ENCODE data around the gene CORO2A. TPM values are rescaled to one million over a fixed set of nuclear protein-coding genes. Genes with fewer than 3 reads are reported as not detected.

The CORO2A gene
- total and polyA plus RNA-seq, 7 donors, result 1.2 to 39.6 (median 1.8) TPM

DNA sequence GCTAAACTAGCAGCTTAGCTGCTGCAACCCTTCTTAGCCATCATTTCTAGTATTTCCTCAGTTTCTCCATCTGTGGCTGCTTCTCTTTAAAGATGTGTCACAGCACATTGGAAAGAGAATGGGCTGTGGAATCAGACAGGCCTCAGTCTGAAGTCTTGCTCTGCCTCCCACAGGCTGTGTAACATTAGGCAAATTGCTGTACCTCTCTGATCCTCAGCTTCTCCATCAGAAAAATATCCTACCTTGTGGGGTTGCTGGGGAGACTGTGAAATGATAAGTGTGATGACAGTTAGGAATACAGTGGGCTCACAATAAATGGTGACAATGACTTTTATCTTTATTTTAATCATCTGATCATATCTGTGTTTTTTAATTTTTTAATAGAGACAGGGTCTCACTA is 55.9 kb downstream of the CORO2A start:
- no peaks in the 10 kb centered on the region for H3K9me3 ChIP-seq
- no peak overlapping the region for H3K27ac ChIP-seq
- intact Hi-C loops (cut with DNase I), result no loop called here
- no peaks in the 10 kb centered on the region for H3K27me3 ChIP-seq
- H3K4me1 ChIP-seq, result no peaks in the 10 kb centered on the region
- no peaks in the 10 kb centered on the region for H3K36me3 ChIP-seq
- no peak for DNase-seq
- TF ChIP-seq EP300 (IDR thresholded peaks at IDR 0.05), result no peak
- TF ChIP-seq, protein P1, sequence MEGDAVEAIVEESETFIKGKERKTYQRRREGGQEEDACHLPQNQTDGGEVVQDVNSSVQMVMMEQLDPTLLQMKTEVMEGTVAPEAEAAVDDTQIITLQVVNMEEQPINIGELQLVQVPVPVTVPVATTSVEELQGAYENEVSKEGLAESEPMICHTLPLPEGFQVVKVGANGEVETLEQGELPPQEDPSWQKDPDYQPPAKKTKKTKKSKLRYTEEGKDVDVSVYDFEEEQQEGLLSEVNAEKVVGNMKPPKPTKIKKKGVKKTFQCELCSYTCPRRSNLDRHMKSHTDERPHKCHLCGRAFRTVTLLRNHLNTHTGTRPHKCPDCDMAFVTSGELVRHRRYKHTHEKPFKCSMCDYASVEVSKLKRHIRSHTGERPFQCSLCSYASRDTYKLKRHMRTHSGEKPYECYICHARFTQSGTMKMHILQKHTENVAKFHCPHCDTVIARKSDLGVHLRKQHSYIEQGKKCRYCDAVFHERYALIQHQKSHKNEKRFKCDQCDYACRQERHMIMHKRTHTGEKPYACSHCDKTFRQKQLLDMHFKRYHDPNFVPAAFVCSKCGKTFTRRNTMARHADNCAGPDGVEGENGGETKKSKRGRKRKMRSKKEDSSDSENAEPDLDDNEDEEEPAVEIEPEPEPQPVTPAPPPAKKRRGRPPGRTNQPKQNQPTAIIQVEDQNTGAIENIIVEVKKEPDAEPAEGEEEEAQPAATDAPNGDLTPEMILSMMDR (IDR thresholded peaks at IDR 0.05), result no peak
- TF ChIP-seq POLR2AphosphoS5 (IDR thresholded peaks at IDR 0.05), result no peak
- TF ChIP-seq POLR2A (IDR thresholded peaks at IDR 0.05), result no peak
- H3K4me3 ChIP-seq, result no peak overlapping the region

DNA sequence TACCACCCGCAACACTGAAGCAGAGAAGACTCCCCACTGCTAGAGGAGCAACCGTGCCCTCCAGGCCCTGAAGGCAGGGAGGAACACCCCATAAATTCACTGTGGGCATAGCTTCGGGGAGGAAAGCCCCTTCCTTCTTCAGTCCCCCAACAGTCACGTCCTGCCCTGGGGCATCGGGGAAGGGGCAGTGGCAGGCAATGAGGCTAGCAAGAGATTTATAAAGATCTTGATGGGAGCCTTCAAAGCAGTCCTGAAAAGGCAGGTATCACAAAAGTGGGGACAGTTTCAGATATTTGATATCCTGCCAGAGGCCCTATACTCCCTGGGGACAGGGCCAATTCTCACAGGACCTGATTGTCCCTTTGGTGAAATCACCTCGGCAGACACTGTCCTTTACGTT is 56.5 kb downstream of the CORO2A start:
- Histone ChIP-seq H3K27me3 (no peaks in the 10 kb centered on the region), H3K4me3 (no peak overlapping the region), H3K4me1 (no peaks in the 10 kb centered on the region), H3K27ac (no peak overlapping the region), H3K9me3 (no peaks in the 10 kb centered on the region), H3K36me3 (no peaks in the 10 kb centered on the region)
- intact Hi-C loops (cut with DNase I), result no loop called here
- 82 to 87% methylated on average over 7 of the region's 7 CpGs for WGBS, 2 donors
- DNase-seq, result peak; percentile 26
- TF ChIP-seq, protein P1 (IDR thresholded peaks at IDR 0.05), result no peak
- TF ChIP-seq POLR2AphosphoS5 (IDR thresholded peaks at IDR 0.05), result no peak
- TF ChIP-seq POLR2A (IDR thresholded peaks at IDR 0.05), result no peak
- no peak for TF ChIP-seq EP300 (IDR thresholded peaks at IDR 0.05)

DNA sequence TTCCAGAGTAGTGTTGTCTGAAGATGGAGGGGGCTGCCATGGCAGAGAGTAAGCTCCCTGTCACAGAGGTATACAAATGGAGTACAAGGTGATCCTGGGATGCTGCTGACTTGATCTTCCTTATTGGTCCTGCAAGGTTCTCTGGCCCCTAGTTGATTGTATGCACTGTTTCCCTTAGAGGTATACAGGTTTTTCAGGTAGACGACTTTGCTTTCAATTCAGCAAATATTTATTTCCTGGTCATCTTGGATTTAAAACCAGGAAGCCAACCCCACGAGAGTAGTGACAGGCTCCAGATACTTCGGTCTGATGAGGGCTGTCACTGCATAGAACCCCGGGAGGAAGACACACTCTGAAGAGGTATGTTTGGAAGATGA is 56.9 kb downstream of the CORO2A start:
- 24 to 68% methylated on average over 4 of the region's 4 CpGs for WGBS, 2 donors
- no peak for DNase-seq
- Histone ChIP-seq H3K9me3 (no peaks in the 10 kb centered on the region), H3K27me3 (no peaks in the 10 kb centered on the region), H3K4me1 (no peaks in the 10 kb centered on the region), H3K4me3 (no peak overlapping the region), H3K27ac (no peak overlapping the region), H3K36me3 (no peaks in the 10 kb centered on the region)
- intact Hi-C loops (cut with DNase I), result no loop called here
- TF ChIP-seq EP300 (IDR thresholded peaks at IDR 0.05), result no peak
- no peak for TF ChIP-seq POLR2AphosphoS5 (IDR thresholded peaks at IDR 0.05)
- no peak for TF ChIP-seq POLR2A (IDR thresholded peaks at IDR 0.05)
- TF ChIP-seq, protein P1 (IDR thresholded peaks at IDR 0.05), result no peak

DNA sequence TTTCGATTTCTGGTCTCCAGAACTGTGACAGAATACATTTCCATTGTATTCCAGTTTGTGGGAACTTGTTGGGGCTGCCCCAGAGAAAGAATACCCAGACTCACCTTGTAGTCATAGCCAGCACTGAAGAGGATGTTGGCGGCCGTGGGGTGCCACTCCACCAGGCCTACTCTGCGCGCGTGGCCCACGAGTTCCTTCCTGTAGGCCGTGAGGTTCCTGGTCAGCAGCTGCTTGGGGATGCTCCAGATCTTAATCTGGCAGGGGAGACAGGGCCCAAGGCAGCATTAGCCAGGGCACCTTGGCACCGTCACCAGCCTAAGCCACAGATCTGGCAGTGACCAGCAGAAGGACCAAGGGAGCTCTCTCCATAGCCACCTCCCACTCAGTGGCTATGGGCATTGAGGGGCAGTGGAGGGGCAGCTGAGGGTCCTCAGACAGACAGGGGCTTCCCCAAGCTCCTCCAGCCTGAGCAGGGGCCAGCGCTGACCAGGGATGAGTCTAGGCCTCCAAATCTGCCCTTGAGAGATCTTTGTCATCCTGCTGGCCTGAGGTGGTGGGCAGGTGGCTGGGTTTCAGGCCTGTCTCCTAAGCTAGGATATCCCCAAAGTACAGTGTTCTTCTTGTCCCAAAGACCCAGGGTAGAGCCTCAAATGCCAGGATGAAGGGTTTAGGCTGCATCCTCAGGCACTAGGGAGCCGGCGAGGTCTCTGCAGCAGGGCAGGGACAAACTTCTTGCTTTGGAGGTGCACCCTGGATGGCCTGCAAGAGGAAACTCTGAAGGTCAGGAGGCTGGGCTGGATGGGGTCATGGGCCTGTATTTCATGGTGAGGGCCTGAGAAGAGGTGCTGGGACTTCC is 57.5 kb downstream of the CORO2A start:
- TF ChIP-seq, protein P1 (IDR thresholded peaks at IDR 0.05), result no peak
- TF ChIP-seq POLR2A (IDR thresholded peaks at IDR 0.05), result no peak
- no peak for TF ChIP-seq POLR2AphosphoS5 (IDR thresholded peaks at IDR 0.05)
- TF ChIP-seq EP300 (IDR thresholded peaks at IDR 0.05), result no peak

More for the DNA sequence above, 57.5 kb downstream of the CORO2A start:
- Histone ChIP-seq H3K4me1 (no peaks in the 10 kb centered on the region), H3K4me3 (no peak overlapping the region), H3K27ac (no peak overlapping the region), H3K27me3 (no peaks in the 10 kb centered on the region), H3K9me3 (no peaks in the 10 kb centered on the region), H3K36me3 (no peaks in the 10 kb centered on the region)
- intact Hi-C loops (cut with DNase I), result no loop called here
- DNase-seq, result peak; percentile 46
- WGBS, 2 donors, result 93 to 94% methylated on average over 12 of the region's 12 CpGs
